Astrocyte of the hippocampus (primary cell): Measurements from ENCODE around the gene ZNF611.
"Not testable (repeated sequence)": the region's sequence is repeated elsewhere in the genome, so short reads cannot be mapped to it uniquely, and the experiment has no call there.

Experiments
- DNase-seq: peaks from one replicate; pipeline ENCODE4 v3.0.0; 2011; ENCODE audit warnings: low read depth, low spot score

The ZNF611 gene

GRCh38 chr19:52734893-52735661, at the start of gene ZNF611:
Gene ZNF611, minus strand, starts transcription at chr19:52735044. Its CDS starts 19,150 bp downstream, at chr19:52715894.
- DNase-seq: peak; percentile 98

DNA sequence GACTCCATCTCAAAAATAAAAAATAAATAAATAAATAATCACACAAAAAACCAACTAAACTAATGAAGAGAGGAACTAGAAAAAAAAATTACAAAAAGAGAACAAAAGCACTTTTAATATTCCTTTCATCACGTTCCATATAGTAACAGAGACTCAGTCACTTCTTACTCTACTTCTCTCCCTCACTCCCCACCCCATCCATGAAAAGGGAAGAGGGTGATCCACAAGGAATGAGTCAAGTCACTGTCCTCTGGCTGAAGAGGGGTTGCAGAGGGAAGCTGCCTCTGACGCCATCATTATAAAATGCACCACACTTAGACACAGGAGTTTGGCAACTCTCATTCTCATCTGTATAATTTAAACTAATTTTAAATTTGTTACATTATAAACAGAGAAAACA, 48.0 kb upstream of the ZNF611 start:
- DNase-seq: not testable (repeated sequence)

- DNase-seq: peak; percentile 3
Measured at GRCh38 chr19:52778811-52779210, 44.0 kb upstream of the ZNF611 start.

GRCh38 chr19:52756447-52756846, 21.6 kb upstream of the ZNF611 start:
- not testable (repeated sequence) for DNase-seq

DNA sequence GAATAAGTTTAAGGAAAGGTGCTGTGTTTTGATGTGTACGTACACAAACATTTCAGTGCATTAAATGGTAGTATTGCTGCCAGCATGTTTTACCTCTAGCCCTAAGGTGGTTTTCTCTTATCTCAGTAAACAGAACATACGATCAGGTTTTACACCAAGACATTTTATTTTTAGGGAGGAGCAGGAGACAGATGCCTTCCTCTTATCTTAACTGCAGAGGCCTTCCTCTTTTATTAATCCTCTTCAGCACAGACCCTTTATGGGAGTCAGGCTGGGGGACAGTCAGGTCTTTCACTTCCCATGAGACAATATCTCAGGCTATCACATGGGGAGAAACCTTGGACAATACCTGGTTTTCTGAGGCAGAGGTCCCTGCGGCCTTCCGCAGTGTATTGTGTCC, 14.9 kb upstream of the ZNF611 start:
- DNase-seq: no peak

GRCh38 chr19:52748336-52748950, 13.6 kb upstream of the ZNF611 start:
- peak; percentile 30 for DNase-seq

DNA sequence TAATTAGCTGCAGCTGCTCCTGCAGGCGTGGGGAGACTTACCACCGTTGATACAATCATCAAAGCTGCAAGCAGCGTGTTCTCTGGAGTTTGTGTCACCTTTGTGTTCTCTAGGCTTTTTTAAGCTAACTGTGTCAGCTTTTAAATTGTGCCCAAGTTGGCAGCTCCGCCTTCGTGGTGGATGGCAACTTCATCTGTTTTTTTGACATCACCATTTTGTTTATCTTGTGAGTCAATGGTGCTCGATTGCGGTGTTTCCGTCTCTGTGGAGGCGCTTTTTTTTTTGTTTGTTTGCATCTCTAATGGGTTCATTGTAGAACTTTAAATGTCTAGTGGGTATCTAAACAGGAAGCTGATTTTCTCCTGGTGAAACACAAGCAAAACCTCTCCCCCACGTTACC, 11.1 kb upstream of the ZNF611 start:
- peak; percentile 17 for DNase-seq

DNA sequence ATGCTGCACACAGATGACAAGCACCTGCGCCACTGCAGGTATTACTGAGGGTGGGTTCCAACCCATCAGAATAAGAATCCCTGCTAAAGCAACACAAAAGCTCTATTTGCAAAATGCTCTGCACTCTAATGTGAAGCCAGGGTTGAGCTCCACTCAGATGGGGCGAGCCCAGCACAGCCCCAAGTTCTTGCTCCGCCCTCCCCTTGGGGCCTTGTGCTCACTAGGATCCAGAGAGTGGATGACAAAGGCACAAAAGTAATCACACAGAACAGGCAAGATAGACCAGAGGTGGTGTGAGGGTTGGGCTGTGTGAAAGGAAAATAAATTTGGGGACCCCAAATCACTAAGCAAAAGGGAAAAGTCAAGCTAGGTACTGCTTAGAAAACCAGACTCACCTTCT, 8.2 kb upstream of the ZNF611 start:
- DNase-seq: no peak

GRCh38 chr19:52742516-52742915, 7.7 kb upstream of the ZNF611 start:
- no peak for DNase-seq

DNA sequence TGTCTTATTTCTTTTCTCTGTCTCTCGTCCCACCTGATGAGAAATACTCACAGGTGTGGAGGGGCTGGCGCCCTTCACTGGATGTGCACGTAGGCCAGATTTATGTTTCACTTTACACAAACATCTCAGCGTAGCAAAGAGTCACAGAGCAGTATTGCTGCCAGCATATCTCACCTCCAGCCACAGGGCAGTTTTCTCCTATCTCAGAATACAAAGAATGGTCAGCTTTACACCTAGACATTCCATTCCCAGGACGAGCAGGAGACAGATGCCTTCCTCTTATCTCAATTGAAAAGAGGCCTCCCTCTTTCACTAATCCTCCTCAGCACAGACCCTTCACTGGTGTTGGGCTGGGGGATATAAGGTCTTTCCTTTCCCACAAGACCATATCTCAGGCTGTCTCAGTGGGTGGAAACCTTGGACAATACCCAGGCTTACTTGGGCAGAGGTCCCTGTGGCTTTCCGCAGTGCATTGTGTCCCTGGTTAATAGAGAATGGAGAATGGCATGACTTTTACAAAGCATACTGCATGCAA, 7.2 kb upstream of the ZNF611 start:
- peak; percentile 4 for DNase-seq

GRCh38 chr19:52741371-52741770, 6.5 kb upstream of the ZNF611 start:
- not testable (repeated sequence) for DNase-seq

DNA sequence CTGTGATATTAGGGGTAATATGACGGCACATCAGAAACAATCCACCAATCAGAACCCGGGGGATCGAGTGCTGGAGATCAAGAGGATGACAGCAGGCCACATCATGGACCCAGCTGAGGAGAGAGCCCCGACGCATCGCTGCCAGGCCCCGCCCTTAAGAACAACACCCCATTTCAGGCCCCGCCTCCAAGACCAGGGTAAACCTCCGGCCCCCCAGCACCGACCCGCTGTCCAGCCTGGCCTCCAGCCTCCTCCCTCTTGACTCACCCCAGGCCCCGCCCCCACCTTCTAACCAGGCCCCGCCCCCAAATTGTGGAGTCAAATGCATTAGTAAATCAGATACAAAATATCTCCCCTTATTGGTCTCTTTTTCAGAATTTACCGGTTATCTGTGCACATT, 4.7 kb upstream of the ZNF611 start:
- no peak for DNase-seq

GRCh38 chr19:52735734-52736133, 890 bp upstream of the ZNF611 start:
- DNase-seq: peak; percentile 5

DNA sequence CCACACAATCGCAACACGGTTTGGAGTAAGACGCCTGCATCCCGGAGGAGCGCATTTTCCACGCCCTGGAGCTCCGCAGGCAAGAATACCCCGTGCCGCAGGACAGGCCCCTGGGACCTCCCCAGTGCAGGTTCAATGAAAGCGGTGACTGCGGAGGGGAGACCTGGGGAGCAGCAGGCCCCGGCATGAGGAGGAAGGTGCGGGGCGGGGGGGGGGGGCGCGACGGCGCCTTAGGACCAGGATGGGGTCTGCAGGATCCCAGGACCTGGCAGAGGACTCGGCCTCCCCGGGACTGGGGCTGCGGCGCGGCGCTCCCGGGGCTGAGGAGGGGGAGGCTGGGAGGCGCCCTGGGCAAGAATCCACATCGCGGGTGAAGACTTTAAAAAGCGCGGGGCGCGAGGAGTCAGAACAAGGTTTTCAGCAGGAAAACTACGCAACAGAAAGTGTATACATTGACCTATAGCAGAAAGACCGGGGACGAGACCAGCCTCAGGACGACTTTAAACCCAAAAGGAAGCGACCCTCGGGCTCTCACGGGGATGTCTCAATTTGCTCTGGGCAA, 432 bp downstream of the ZNF611 start:
- peak; percentile 46 for DNase-seq

- not testable (repeated sequence) for DNase-seq
Measured at GRCh38 chr19:52726051-52726450, 8.8 kb downstream of the ZNF611 start.

- DNase-seq: no peak
Measured at GRCh38 chr19:52725528-52725961, 9.3 kb downstream of the ZNF611 start.

DNA sequence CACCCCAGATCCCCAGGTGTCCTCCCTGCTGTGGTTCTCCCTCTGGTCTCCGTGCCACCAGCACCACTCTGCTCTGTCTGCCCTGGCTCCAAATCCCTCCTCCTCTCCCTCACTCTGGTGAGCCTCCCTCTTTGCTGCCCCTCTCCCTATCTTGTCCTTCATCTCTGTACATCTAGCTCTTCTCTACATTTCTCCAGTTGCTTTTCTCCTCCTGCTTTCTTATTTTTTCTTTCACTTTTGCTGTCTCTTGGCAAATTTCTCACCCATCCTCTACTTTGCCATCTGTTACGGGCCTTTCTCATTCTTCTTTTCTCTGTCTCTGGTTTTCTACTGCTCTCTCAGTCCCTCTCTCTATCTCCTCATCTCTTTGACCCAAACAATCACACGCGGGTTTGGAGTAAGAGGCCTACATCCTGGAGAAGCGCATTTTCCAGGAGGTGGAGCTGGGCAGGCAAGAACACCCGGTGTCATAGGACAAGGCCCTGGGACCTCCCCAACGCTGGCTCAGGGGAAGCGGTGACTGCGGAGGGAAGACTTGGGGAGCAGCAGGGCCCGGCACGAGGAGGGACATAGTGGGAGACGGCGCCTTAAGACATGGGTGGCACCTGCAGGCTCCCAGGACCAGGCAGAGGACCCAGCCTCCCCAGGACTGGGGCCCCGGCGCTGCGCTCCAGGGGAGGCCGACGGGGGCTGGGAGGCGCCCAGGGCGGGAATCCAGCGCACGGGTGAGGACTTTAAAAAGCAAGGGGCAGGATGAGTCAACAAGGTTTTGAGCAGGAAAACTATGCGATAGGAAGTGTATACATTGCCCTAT, 9.9 kb downstream of the ZNF611 start:
- no peak for DNase-seq

- not testable (repeated sequence) for DNase-seq
Measured at GRCh38 chr19:52723907-52724598, 10.8 kb downstream of the ZNF611 start.

DNA sequence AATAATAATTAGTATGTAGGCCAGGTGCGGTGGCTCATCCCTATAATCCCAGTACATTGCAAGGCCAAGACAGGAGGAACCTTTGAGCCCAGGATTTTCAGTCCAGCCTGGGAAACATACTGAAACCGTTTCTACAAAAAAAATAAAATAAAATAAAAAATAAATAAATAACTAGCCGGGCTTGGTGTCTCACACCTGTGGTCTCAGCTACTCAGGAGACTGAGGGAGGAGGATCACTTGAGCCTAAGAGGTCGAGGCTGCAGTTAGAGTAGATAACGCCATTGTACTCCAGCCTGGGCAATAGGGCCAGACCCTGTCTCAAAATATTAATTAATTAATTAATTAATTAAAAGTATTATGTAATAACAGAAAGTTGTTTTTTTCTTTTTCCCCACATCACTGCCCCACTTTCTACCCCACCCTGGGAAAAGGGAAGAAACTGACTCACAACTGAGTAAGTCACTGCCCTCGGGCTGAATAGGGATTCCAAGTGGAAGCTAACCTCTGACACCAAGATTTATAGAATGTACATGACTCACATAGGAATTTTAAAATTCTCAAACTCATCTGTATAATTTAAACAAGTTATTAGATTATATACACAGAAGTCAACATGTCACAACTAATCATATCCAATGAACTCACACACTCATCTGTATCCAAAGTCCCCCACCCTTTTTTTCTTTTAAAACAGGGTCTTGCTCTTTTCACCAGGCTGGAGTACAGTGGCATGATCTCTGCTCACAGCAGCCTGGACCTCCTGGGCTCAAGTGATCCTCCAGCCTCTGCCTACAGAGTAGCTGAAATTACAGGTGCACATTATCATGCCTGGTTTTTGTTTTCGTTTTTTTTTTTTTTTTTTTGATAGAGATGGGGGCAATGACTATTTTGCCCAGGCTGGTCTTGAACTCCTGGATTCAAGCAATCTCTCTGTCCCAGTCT, 12.5 kb downstream of the ZNF611 start:
- DNase-seq: peak; percentile 14

DNA sequence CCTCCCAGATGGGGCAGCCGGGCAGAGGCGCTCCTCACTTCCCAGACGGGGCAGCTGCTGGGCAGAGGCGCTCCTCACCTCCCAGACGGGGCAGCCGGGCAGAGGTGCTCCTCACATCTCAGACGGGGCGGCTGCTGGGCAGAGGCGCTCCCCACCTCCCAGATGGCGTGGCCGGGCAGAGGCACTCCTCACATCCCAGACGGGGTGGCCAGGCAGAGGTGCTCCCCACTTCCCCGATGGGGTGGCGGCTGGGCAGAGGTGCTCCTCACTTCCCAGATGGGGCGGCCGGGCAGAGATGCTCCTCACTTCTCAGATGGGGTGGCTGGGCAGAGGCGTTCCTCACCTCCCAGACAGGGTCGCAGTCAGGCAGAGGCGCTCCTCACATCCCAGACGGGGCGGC, 14.3 kb downstream of the ZNF611 start:
- DNase-seq: not testable (repeated sequence)
